ENCODE measurements around the gene INSR.
"Not testable (repeated sequence)": the region's sequence is repeated elsewhere in the genome, so short reads cannot be mapped to it uniquely, and the experiment has no call there.

The INSR gene

DNA sequence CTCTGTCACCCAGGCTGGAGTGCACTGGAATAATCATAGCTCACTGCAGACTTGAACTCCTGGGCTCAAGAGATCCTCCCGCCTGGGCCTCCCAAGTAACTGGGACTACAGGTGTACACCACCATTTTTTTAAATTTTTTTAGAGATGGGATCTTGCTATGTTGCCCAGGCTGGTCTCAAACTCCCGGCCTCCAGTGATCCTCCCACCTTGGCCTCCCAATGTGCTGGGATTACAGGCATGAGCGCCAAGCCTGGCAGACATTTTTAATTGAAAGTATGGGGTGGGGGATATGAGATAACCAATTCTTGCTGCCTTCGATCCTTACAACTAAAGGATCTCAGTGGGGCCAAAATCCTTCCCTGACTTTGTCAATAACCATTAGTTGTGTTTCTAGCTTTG, 132.9 kb downstream of the INSR start:
- no peak for DNase-seq (ENCODE audit: low read depth)
- TF ChIP-seq, protein P1, sequence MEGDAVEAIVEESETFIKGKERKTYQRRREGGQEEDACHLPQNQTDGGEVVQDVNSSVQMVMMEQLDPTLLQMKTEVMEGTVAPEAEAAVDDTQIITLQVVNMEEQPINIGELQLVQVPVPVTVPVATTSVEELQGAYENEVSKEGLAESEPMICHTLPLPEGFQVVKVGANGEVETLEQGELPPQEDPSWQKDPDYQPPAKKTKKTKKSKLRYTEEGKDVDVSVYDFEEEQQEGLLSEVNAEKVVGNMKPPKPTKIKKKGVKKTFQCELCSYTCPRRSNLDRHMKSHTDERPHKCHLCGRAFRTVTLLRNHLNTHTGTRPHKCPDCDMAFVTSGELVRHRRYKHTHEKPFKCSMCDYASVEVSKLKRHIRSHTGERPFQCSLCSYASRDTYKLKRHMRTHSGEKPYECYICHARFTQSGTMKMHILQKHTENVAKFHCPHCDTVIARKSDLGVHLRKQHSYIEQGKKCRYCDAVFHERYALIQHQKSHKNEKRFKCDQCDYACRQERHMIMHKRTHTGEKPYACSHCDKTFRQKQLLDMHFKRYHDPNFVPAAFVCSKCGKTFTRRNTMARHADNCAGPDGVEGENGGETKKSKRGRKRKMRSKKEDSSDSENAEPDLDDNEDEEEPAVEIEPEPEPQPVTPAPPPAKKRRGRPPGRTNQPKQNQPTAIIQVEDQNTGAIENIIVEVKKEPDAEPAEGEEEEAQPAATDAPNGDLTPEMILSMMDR (IDR thresholded peaks at IDR 0.05; ENCODE audit: insufficient read depth, low read depth, low read length, missing control alignments): no peak
- H3K4me3 ChIP-seq (ENCODE audit: low read length): no peak overlapping the region

DNA sequence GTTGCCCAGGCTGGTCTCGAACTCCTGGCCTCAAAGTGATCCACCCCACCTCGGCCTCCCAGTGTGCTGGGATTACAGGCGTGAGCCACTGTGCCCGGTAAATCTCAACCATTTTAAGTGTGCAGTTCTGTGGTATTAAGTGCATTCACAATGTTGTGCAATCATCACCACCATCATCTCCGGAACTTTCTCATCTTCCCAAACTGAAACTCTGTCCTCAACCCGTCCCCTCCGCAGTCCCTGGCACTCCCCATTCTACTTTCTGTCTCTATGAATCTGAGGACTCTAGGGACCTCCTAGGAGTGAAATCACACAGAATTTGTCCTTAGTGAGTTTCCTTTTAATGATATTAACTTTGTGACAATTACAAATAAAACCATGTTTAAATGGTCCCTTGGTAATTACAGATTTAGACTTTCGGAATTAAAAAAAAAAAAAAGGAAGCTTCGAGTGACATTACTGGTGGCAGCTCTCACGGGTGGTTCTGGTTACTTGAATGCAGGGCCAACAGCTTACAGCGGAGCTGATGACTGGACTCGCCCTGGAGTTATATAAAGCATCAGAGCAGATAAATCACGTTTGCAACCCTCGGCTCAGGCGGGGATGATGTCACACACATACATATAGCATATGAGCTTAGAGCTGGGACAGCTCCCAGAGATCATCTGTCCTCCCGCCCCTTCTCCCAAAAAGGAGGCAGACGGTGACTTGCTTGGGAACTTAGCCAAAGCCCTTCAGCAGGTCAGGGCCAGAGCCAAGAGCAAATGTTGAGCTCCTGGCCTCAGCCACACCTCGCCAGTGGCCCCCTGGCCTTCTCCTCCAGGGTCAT, 134.9 kb downstream of the INSR start:
- TF ChIP-seq, protein P1 (IDR thresholded peaks at IDR 0.05; ENCODE audit: insufficient read depth, low read depth, low read length, missing control alignments): no peak
- no peak for DNase-seq (ENCODE audit: low read depth)
- H3K4me3 ChIP-seq (ENCODE audit: low read length): no peak overlapping the region

DNA sequence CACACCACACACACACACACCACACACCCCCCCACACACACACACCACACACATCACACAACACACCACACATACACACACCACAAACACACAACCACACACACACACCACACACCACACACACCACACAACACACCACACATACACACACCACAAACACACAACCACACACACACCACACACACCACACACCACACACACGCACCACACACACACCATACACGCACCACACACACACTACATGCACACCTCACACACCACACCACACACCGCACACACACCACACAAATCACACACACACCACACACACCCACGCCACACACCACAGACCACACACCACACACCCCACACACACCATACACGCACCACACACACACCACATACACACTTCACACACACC, 141.2 kb downstream of the INSR start:
- H3K4me3 ChIP-seq (ENCODE audit: low read length): no peak overlapping the region
- DNase-seq (ENCODE audit: low read depth): no peak
- TF ChIP-seq, protein P1 (IDR thresholded peaks at IDR 0.05; ENCODE audit: insufficient read depth, low read depth, low read length, missing control alignments): no peak

DNA sequence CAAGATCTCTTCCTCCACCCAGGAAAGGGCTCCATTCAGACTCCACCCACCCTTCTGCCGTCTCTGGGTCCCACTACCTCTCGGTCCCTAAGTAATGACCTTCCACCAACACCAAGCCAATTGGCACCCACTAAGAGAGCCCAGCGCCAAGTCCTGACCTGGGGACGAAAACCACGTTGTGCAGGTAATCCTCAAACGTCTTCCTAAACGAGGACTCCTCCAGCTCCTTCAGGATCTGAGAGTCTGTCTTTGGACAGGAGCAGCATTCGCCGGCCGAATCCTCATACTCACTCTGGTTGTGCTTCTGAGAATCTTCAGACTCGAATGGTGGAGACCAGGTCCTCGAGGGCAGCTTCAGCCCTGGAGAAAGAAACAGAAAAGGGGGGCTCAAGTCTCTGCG, 141.6 kb downstream of the INSR start:
- H3K4me3 ChIP-seq (ENCODE audit: low read length): no peak overlapping the region
- TF ChIP-seq, protein P1 (IDR thresholded peaks at IDR 0.05; ENCODE audit: insufficient read depth, low read depth, low read length, missing control alignments): no peak
- no peak for DNase-seq (ENCODE audit: low read depth)

DNA sequence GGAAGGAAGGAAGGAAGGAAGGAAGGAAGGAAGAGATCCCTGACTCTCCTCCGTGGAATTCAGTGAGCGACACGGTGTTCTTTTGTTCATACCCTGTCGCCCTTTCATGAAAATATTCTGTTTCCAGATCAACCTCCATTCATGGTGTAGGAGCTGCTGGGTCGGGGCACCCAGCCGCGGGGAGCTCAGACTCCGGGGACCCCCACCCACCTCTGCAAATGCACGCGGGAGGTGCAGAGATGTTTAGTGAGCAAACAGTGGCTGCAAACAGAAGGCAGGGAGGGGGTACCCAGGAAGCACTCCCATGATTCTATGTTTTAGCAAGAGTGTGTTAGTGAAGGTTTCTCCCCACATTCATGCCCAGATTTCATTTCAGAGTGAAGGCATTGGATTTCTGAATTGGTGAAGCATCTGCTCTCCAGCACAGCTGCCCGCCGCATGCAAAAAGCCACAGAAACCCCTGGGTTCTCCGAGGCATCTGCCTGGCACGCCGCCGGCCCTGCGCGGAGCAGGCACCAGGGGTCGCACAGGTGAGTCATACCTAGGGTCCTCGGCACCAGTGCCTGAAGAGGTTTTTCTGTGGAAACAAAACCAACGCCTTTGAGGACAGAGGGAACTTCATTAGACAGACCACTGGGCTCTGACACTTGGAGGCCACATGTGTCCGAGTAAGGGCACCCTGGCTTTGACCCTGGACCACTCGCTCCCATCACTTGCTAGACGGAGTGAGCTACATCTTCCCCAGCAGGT, 144.1 kb downstream of the INSR start:
- no peak overlapping the region for H3K4me3 ChIP-seq (ENCODE audit: low read length)
- DNase-seq (ENCODE audit: low read depth): no peak
- TF ChIP-seq, protein P1 (IDR thresholded peaks at IDR 0.05; ENCODE audit: insufficient read depth, low read depth, low read length, missing control alignments): no peak

DNA sequence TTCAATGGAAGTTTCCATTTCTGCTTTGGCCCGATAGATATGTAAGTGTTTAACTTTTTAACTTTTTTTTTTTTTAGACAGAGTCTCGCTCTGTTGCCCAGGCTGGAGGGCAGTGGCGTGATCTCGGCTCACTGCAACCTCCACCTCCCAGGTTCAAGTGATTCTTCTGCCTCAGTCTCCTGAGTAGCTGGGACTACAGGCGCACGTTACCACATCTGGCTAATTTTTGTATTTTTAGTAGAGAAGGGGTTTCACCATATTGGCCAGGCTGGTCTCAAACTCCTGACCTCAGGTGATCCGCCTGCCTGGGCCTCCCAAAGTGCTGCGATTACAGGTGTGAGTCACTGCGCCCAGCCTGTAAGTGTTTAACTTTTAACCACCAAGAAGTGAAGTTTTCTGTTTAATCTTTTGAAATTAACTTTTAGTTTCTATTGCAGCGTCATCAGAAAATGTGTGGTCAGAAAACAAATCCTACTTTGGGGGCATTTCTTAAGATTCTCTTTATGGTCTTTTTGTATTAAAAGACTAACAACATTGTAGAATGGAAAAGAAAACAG, 147.0 kb downstream of the INSR start:
- DNase-seq (ENCODE audit: low read depth); H3K4me3 ChIP-seq (ENCODE audit: low read length): not testable (repeated sequence)

DNA sequence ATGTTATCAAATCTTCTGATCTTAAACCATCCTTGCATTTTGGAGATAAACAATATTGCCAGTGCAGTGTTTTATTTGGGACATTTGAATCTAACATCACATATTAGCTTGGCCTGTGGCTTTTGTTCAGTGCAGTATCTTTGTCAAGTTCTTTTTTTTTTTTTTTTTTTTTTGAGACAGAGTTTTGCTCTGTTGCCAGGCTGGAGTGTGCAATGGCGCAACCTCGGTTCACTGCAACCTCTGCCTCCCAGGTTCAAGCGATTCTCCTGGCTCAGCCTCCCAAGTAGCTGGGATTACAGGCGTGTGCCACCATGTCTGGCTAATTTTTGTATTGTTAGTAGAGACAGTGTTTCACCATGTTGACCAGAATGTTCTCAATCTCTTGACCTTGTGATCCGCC, 148.1 kb downstream of the INSR start:
- H3K4me3 ChIP-seq (ENCODE audit: low read length); DNase-seq (ENCODE audit: low read depth): not testable (repeated sequence)

All from epithelial cell of esophagus (primary cell).